Testis (tissue), 2 donors: ENCODE measurements around the gene CKAP2.
"Not testable (repeated sequence)": the region's sequence is repeated elsewhere in the genome, so short reads cannot be mapped to it uniquely, and the experiment has no call there.

ENCODE experiments used
- CTCF ChIP-seq, 3 experiments: fragments of 450-650 bp in 2 of 3; fragments of 200-600 bp in 1 of 3; sonication (generic) in 1 of 3; IDR thresholded peaks; one replicate each; pipeline ENCODE4 v1.5.1; 2016 to 2019; ENCODE audit warnings: antibody characterized with exemption in 3 of 3, mild to moderate bottlenecking in 2 of 3, moderate library complexity in 1 of 3
- POLR2A ChIP-seq: fragments of 450-650 bp; IDR thresholded peaks from one replicate; pipeline ENCODE4 v1.6.1; 2017; ENCODE audit warnings: antibody characterized with exemption, mild to moderate bottlenecking, moderate library complexity

GRCh38 chr13:52511598-52511997, 56.3 kb downstream of the CKAP2 start:
- not testable (repeated sequence) for TF ChIP-seq CTCF (IDR thresholded peaks at IDR 0.05); POLR2A
